ENCODE data around the gene PUM1. TPM values are rescaled to one million over a fixed set of nuclear protein-coding genes. Genes with fewer than 3 reads are reported as not detected.
A peak's percentile ranks its signal among the peaks of the same experiment; 100 is the strongest.
"Not testable (repeated sequence)": the region's sequence is repeated elsewhere in the genome, so short reads cannot be mapped to it uniquely, and the experiment has no call there.

PUM1 gene
- total and polyA plus RNA-seq, 4 donors, result 24.7 to 125 (median 66.9) TPM

GRCh38 chr1:31054349-31054748 is 11.2 kb downstream of the PUM1 start:
- Histone ChIP-seq H3K27ac (ENCODE audit: low read depth in 1 of 2, low read length in 1 of 2) (peak overlapping the region in 1 of 2 donors; percentile 54), H3K9ac (ENCODE audit: insufficient read depth in 1 of 2, low read length in 2 of 2) (no peak overlapping the region), H3K4me3 (no peak overlapping the region), H3K36me3 (ENCODE audit: control insufficient read depth in 4 of 4, insufficient read depth in 4 of 4, low read length in 4 of 4) (peaks cover 0 to 30% (median 21%) of the 10 kb centered on the region in 4 donors), H3K9me3 (ENCODE audit: control insufficient read depth in 4 of 4, insufficient read depth in 3 of 4, low read length in 3 of 4) (no peaks in the 10 kb centered on the region), H3K4me1 (ENCODE audit: control insufficient read depth in 5 of 5, insufficient read depth in 5 of 5, low read length in 5 of 5) (peaks cover 0 to 13% (median 7%) of the 10 kb centered on the region in 5 donors), H3K27me3 (ENCODE audit: control insufficient read depth in 3 of 3, insufficient read depth in 3 of 3, low read length in 2 of 3) (no peaks in the 10 kb centered on the region)
- no peak for ATAC-seq (ENCODE audit: insufficient read depth, low FRiP score)
- TF ChIP-seq CTCF (IDR thresholded peaks at IDR 0.05; ENCODE audit: control extremely low read depth, extremely low read depth), result no peak
- DNase-seq, result no peak
- WGBS, 2 donors, result 79 to 84% methylated on average over 3 of the region's 3 CpGs

- peaks cover 0 to 18% (median 16%) of the 10 kb centered on the region in 4 donors for H3K36me3 ChIP-seq (ENCODE audit: control insufficient read depth in 4 of 4, insufficient read depth in 4 of 4, low read length in 4 of 4)
- not testable (repeated sequence) for H3K27me3 ChIP-seq (ENCODE audit: control insufficient read depth in 3 of 3, insufficient read depth in 3 of 3, low read length in 2 of 3); H3K4me3 ChIP-seq; ATAC-seq (ENCODE audit: insufficient read depth, low FRiP score); H3K27ac ChIP-seq (ENCODE audit: low read depth in 1 of 2, low read length in 1 of 2); H3K9ac ChIP-seq (ENCODE audit: insufficient read depth in 1 of 2, low read length in 2 of 2); H3K9me3 ChIP-seq (ENCODE audit: control insufficient read depth in 4 of 4, insufficient read depth in 3 of 4, low read length in 3 of 4)
- peaks cover 0 to 13% (median 3%) of the 10 kb centered on the region in 5 donors for H3K4me1 ChIP-seq (ENCODE audit: control insufficient read depth in 5 of 5, insufficient read depth in 5 of 5, low read length in 5 of 5)
- 64 to 91% methylated on average over 14 of the region's 14 CpGs for WGBS, 2 donors
- DNase-seq, result peak in 1 of 3 donors; percentile 41
Observed at GRCh38 chr1:31052613-31053012, 12.9 kb downstream of the PUM1 start.

GRCh38 chr1:31051611-31052010 is 13.9 kb downstream of the PUM1 start:
- H3K4me1 ChIP-seq (ENCODE audit: control insufficient read depth in 5 of 5, insufficient read depth in 5 of 5, low read length in 5 of 5), result peaks cover 0 to 13% (median 2%) of the 10 kb centered on the region in 5 donors
- 30 to 40% methylated on average over 1 of the region's 1 CpG for WGBS, 2 donors
- ATAC-seq (ENCODE audit: insufficient read depth, low FRiP score), result no peak
- no peaks in the 10 kb centered on the region for H3K9me3 ChIP-seq (ENCODE audit: control insufficient read depth in 4 of 4, insufficient read depth in 3 of 4, low read length in 3 of 4)
- H3K27me3 ChIP-seq (ENCODE audit: control insufficient read depth in 3 of 3, insufficient read depth in 3 of 3, low read length in 2 of 3), result no peaks in the 10 kb centered on the region
- peak in 2 of 3 donors; percentile 26 to 45 for DNase-seq
- no peak for TF ChIP-seq CTCF (IDR thresholded peaks at IDR 0.05; ENCODE audit: control extremely low read depth, extremely low read depth)
- no peak overlapping the region for H3K9ac ChIP-seq (ENCODE audit: insufficient read depth in 1 of 2, low read length in 2 of 2)
- H3K4me3 ChIP-seq, result no peak overlapping the region
- peaks cover 0 to 18% (median 14%) of the 10 kb centered on the region in 4 donors for H3K36me3 ChIP-seq (ENCODE audit: control insufficient read depth in 4 of 4, insufficient read depth in 4 of 4, low read length in 4 of 4)
- no peak overlapping the region for H3K27ac ChIP-seq (ENCODE audit: low read depth in 1 of 2, low read length in 1 of 2)

GRCh38 chr1:31047507-31047906 is 18.0 kb downstream of the PUM1 start:
- not testable (repeated sequence) for H3K36me3 ChIP-seq (ENCODE audit: control insufficient read depth in 4 of 4, insufficient read depth in 4 of 4, low read length in 4 of 4); H3K4me3 ChIP-seq; H3K9ac ChIP-seq (ENCODE audit: insufficient read depth in 1 of 2, low read length in 2 of 2); ATAC-seq (ENCODE audit: insufficient read depth, low FRiP score); H3K27ac ChIP-seq (ENCODE audit: low read depth in 1 of 2, low read length in 1 of 2); H3K9me3 ChIP-seq (ENCODE audit: control insufficient read depth in 4 of 4, insufficient read depth in 3 of 4, low read length in 3 of 4); DNase-seq; H3K4me1 ChIP-seq (ENCODE audit: control insufficient read depth in 5 of 5, insufficient read depth in 5 of 5, low read length in 5 of 5); H3K27me3 ChIP-seq (ENCODE audit: control insufficient read depth in 3 of 3, insufficient read depth in 3 of 3, low read length in 2 of 3)
- WGBS, 2 donors, result 75 to 82% methylated on average over 5 of the region's 5 CpGs

Measured in lung (tissue), 12 donors.